ENCODE measurements around the gene NOL7.

NOL7 gene

DNA sequence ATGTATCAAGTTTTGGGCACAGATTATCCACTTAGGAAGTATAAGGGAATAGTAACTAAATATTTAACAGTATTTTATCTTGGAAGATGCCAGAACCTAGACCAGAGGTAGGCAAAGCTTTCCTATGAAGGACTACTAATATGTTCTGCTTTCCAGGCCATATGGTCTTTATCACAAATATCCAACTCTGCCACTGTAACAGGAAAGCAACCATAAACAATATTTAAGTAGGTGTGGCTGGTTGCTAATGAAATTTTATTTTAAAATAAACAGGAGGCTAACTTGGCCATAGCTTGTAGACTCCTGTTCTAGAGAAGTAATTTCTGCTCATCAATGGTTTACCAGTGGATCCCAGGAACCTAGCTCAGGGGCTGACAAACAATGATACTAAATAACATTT is 39.4 kb downstream of the NOL7 start:
- no peak for DNase-seq (ENCODE audit: low read depth in 2 of 2)

DNA sequence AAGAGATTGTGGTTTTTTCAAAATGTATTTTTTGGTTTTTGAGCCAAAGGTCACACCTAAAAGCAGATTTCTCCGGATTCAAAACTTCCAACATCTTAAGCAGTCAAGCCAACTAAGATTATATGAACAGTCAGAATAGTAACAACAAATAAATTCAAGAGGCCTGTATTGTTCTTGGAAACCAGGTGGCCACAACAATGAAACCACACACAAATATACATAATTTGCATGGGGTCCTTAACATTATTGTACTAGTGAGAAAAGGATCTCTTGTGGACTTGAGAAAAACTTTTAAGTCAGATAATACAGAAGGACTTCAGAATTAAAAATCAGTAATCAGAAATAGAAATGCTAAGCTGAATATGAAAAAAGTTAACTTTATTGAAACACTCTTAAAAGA is 40.6 kb downstream of the NOL7 start:
- DNase-seq (ENCODE audit: low read depth in 2 of 2) = no peak

- DNase-seq (ENCODE audit: low read depth in 2 of 2) = no peak
These were observed 45.1 kb downstream of the NOL7 start for GRCh38 chr6:13660273-13660672.

- no peak for DNase-seq (ENCODE audit: low read depth in 2 of 2)
These were observed 45.8 kb downstream of the NOL7 start for GRCh38 chr6:13660893-13661292.

DNA sequence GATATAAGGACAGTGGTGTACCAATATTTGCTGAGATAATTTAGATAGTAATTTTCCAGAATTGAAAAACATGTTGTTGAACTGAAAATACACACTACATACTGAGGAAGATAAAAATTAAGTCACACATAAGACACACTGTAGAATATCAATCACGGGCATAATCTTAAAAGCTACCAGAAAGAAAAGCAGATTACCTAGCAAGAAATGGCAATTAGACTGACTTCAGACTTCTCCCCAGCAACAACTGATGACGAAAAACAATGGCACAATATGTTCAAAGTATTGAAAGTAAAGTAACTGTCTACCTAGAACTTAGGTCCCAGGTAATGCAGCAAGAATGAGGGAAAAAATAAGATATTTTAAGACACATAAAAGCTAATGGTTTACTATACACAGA is 46.5 kb downstream of the NOL7 start:
- DNase-seq (ENCODE audit: low read depth in 2 of 2) = no peak

GRCh38 chr6:13662651-13663334 is 47.7 kb downstream of the NOL7 start:
- no peak for DNase-seq (ENCODE audit: low read depth in 2 of 2)

GRCh38 chr6:13663986-13664385 is 48.9 kb downstream of the NOL7 start:
- no peak for DNase-seq (ENCODE audit: low read depth in 2 of 2)

DNA sequence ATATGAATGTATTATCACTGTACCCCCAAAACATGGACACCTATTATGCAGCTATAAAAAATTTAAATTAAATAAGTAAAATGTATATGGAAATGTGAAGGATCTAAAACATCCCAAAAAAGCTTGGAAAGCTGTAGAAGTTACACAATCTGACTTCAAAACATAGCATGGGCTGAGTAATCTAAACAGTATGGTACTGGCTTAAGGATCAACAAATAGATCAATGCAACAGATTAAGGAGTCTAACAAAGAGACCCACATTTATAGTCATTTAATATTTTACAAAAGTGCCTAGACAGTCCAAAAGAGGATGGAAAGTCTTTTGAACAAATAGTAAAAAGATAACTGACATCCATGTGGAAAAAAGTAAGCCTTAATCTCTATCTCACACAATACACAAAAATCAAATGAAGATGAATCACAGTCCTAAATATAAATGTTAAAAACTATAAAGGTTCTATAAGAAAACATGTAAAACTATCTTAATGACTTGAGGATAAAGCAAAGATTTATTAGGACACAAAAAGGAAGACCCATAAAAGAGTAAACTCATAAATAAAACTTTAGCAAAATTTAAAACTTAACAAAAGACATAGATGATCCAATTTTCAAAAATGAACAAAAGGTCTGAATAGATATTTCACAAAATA is 49.7 kb downstream of the NOL7 start:
- DNase-seq (ENCODE audit: low read depth in 2 of 2) = no peak

DNA sequence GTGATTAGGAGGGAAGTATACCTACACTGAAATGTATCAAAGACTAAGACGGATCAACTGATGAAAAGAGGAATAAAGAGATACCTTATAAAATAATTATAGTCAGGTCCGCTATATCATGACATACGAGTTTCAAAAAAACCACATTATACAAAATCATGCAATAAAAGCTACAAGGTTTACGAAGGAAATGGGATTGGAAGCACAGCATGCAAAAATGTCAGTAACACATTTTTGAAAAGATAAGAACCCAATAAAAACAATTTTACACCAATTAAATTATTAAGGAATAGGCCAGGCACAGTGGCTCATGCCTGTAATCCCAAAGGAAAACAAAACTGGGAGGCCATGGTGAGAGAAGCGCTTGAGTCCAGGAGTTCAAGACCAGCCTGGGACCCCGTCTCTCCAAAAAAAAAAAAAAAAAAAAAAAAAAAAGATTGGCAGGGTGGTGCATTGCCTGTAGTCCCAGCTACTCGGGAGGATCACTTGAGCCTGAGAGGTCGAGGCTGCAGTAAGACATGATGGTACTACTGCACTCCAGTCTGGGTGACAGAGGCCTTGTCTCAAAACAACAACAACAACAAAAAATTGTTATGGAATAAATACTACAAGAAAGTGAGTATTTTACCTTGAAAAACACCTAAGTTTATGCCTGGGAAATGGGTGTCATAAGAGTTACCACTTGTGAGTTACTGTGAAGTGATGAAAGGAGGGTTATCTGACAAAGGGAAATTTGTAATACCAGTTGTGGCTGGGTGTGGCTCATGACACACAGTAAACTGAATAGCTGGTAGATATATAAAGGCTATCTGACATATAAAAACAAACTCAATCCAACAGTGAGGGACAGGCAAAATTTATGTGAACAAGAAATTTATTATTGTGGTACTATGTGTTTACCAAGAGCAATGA is 51.3 kb downstream of the NOL7 start:
- DNase-seq (ENCODE audit: low read depth in 2 of 2) = no peak

GRCh38 chr6:13667655-13668054 is 52.5 kb downstream of the NOL7 start:
- no peak for DNase-seq (ENCODE audit: low read depth in 2 of 2)

DNA sequence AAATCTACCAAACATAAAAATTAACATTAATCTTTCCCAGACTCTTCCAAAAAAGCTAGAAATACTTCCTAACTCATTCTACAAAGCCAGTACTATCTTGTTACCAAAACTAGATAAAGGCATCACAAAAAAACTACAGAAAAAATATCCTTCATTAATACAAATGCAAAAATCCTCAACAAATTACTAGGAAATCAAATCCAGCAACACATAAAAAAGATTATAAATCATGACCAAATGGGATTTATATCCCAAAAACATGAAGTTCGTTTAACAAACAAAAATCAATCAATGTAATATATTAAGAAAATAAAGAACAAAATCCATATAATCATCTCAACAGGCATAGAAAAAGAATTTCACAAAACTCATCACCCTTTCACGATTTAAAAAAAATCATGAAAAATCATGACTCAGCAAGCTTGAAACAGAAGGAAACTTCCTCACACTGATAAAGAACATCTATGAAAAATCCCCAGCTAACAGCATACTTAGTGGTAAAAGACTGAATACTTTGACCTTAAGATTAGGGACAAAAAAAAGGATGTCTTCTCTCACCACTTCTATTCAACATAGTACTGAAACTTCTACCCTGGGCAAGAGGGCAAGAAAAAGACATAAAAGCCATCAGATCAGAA is 53.3 kb downstream of the NOL7 start:
- no peak for DNase-seq (ENCODE audit: low read depth in 2 of 2)

- no peak for DNase-seq (ENCODE audit: low read depth in 2 of 2)
These were observed 54.3 kb downstream of the NOL7 start for GRCh38 chr6:13669476-13669875.
